Right atrium auricular region (tissue), 2 donors: Measurements from ENCODE around the gene AGO3. TPM values are rescaled to one million over a fixed set of nuclear protein-coding genes. Genes with fewer than 3 reads are reported as not detected.
A peak's percentile ranks its signal among the peaks of the same experiment; 100 is the strongest.

ENCODE experiments used
- DNase-seq: peaks from one replicate; pipeline ENCODE4 v3.0.0-alpha.2; 2019; ENCODE audit warnings: low spot score
- H3K27ac ChIP-seq, 2 donors: fragments of 200-600 bp; sonication (generic); 1 replicate in 1 of 2; 2 replicates in 1 of 2; pipeline ENCODE4 v1.5.1; 2016 to 2019
- H3K27me3 ChIP-seq, 2 donors: fragments of 200-600 bp; sonication (generic); one replicate each; pipeline versions ENCODE4 v1.5.1 to v1.6.0; 2017 to 2019
- H3K36me3 ChIP-seq: fragments of 200-600 bp; sonication (generic); one replicate; pipeline ENCODE4 v1.5.1; 2016
- H3K4me1 ChIP-seq, 2 donors: fragments of 200-600 bp; sonication (generic); one replicate each; pipeline versions ENCODE4 v1.5.1 to v1.6.0; 2017 to 2019
- H3K4me3 ChIP-seq, 2 donors: fragments of 200-600 bp; sonication (generic); 1 replicate in 1 of 2; 2 replicates in 1 of 2; pipeline ENCODE4 v1.5.1; 2017 to 2019; ENCODE audit warnings: mild to moderate bottlenecking in 1 of 2, moderate library complexity in 1 of 2
- H3K9me3 ChIP-seq, 2 donors: fragments of 200-600 bp; sonication (generic); one replicate each; pipeline ENCODE4 v1.5.1; 2019
- total RNA-seq, 2 donors: library from RNA; depleted of rRNA; stranded (reverse); fragments of >200 nt; gene quantifications; one replicate each; pipeline ENCODE4 v1.1.0, GENCODE V29; 2016
- TF ChIP-seq, protein P1 (sequence below), 2 donors: fragments of 200-600 bp; sonication (generic); IDR thresholded peaks; one replicate each; pipeline ENCODE4 v1.5.1; 2019; ENCODE audit warnings: antibody characterized with exemption in 2 of 2

AGO3 gene
- total RNA-seq, 2 donors from 2014 or later = 10.1 to 10.6 TPM

DNA sequence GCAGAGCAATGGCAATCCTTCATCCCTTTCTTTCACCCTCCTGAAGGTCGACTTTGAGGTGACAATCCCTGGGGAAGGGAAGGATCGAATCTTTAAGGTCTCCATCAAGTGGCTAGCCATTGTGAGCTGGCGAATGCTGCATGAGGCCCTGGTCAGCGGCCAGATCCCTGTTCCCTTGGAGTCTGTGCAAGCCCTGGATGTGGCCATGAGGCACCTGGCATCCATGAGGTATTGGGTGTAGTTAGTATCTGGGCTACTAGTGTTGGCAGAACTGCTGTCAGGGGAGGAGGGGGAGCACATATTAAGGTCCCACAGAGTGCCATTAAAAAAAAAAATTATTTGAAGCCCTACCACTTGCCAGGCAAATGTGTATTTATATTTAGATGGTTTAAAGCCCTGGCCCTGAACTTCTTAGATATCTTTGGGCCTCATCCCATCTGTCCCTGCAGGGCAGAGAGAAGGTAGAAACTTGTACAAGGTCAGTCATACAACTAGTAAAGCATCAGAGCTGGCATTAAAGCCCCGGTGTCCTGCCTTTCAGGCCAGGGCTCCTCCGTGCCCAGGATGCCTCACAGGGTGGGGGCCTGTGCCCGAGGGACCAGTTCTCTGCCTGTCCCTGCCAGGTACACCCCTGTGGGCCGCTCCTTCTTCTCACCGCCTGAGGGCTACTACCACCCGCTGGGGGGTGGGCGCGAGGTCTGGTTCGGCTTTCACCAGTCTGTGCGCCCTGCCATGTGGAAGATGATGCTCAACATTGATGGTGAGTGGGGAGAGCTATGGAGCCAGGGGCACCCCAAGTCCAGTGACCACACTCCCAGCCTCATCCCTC is 37.6 kb upstream of the AGO3 start:
- TF ChIP-seq, protein P1, sequence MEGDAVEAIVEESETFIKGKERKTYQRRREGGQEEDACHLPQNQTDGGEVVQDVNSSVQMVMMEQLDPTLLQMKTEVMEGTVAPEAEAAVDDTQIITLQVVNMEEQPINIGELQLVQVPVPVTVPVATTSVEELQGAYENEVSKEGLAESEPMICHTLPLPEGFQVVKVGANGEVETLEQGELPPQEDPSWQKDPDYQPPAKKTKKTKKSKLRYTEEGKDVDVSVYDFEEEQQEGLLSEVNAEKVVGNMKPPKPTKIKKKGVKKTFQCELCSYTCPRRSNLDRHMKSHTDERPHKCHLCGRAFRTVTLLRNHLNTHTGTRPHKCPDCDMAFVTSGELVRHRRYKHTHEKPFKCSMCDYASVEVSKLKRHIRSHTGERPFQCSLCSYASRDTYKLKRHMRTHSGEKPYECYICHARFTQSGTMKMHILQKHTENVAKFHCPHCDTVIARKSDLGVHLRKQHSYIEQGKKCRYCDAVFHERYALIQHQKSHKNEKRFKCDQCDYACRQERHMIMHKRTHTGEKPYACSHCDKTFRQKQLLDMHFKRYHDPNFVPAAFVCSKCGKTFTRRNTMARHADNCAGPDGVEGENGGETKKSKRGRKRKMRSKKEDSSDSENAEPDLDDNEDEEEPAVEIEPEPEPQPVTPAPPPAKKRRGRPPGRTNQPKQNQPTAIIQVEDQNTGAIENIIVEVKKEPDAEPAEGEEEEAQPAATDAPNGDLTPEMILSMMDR (IDR thresholded peaks at IDR 0.05) = no peak
- DNase-seq = no peak

DNA sequence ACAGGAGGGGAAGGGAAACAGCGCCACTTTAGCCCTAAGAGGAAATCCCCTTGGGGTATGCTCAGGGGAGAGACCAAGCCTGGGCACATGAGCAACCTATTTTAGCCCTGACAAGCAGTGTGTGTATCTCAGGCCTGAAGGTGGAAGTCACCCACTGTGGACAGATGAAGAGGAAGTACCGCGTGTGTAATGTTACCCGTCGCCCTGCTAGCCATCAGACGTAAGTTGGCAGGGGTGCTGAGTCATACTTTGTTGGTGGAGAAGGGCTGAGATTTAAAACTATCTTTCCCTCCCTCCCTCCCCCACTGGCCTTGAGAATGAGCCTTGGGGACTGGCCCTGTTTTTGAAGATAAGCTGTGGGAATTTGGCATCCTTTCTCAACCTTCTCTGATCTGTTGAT is 36.7 kb upstream of the AGO3 start:
- H3K4me3 ChIP-seq = no peak overlapping the region
- H3K36me3 ChIP-seq = peaks cover 66% of the 10 kb centered on the region
- H3K27ac ChIP-seq = peak overlapping the region; percentile 62 to 66
- H3K4me1 ChIP-seq = peaks cover 0 to 22% of the 10 kb centered on the region in 2 donors
- TF ChIP-seq, protein P1 (IDR thresholded peaks at IDR 0.05) = no peak
- H3K27me3 ChIP-seq = no peaks in the 10 kb centered on the region
- peak; percentile 64 for DNase-seq
- H3K9me3 ChIP-seq = no peaks in the 10 kb centered on the region

More for the DNA sequence above, 37.6 kb upstream of the AGO3 start:
- H3K9me3 ChIP-seq = no peaks in the 10 kb centered on the region
- peaks cover 0 to 22% of the 10 kb centered on the region in 2 donors for H3K4me1 ChIP-seq
- H3K4me3 ChIP-seq = no peak overlapping the region
- peaks cover 57% of the 10 kb centered on the region for H3K36me3 ChIP-seq
- no peaks in the 10 kb centered on the region for H3K27me3 ChIP-seq
- peak overlapping the region; percentile 62 to 66 for H3K27ac ChIP-seq

DNA sequence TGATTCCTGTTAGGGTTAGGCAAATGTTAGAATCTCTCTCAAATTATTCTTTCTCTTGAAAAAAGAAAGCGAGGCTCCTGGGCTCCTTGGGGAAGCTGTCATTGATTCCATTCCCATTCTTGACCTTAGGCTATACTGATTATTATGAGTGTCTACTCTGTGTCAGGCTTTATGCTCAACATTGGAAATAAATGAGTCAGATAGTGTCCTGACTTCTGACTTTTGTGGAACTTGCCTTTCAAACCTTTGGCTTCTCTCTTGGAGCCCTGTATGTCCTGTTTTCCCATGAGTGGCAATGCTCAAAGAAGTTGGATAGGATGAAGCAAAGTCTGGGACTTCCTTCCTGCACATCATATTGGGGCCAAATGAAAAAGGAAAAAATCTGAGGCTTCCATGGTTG is 36.2 kb upstream of the AGO3 start:
- Histone ChIP-seq H3K4me3 (no peak overlapping the region), H3K9me3 (no peaks in the 10 kb centered on the region), H3K27ac (peak overlapping the region; percentile 62 to 66), H3K27me3 (no peaks in the 10 kb centered on the region), H3K36me3 (peaks cover 63% of the 10 kb centered on the region), H3K4me1 (peaks cover 0 to 22% of the 10 kb centered on the region in 2 donors)
- DNase-seq = no peak
- TF ChIP-seq, protein P1 (IDR thresholded peaks at IDR 0.05) = no peak

DNA sequence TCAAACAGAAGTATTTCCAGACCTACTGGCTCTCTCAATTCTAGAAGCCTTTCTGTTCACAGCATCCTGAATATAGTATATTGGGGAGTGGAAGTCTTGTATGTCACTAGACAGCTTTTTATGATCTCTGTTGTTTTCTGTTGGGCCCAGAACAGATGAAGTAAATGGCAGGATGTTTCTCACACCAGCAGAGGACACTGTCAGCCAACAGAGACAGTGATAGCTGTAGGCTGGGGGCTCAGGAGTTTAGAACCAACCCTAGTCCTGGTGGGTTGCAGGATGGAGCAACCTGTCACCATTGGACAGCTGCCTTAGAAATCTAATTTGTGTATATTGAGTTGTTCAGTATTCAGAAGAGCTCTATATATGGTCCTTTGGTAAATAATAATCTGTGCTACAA is 31.0 kb upstream of the AGO3 start:
- no peak for DNase-seq
- peaks cover 60% of the 10 kb centered on the region for H3K36me3 ChIP-seq

DNA sequence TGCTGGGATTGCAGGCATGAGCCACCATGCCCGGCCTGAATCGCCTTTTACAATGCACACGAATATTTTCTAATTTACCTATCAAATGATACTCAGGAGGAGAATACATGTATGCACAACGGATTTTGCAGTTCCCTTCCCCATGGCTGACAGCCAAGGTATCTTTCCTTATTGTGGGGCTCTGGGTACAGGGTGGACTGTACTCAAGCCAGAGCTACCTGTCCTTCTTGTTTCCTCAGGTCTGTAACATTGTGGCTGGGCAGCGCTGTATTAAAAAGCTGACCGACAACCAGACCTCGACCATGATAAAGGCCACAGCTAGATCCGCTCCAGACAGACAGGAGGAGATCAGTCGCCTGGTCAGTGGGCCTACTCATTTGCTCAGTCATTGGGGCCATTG is 29.7 kb upstream of the AGO3 start:
- H3K4me1 ChIP-seq = no peaks in the 10 kb centered on the region
- no peak overlapping the region for H3K27ac ChIP-seq
- H3K4me3 ChIP-seq = no peak overlapping the region
- peaks cover 60% of the 10 kb centered on the region for H3K36me3 ChIP-seq
- no peak for DNase-seq
- TF ChIP-seq, protein P1 (IDR thresholded peaks at IDR 0.05) = no peak
- no peaks in the 10 kb centered on the region for H3K9me3 ChIP-seq
- H3K27me3 ChIP-seq = no peaks in the 10 kb centered on the region

More for the DNA sequence above, 31.0 kb upstream of the AGO3 start:
- no peaks in the 10 kb centered on the region for H3K9me3 ChIP-seq
- TF ChIP-seq, protein P1 (IDR thresholded peaks at IDR 0.05) = no peak
- H3K4me1 ChIP-seq = no peaks in the 10 kb centered on the region
- no peak overlapping the region for H3K4me3 ChIP-seq
- no peak overlapping the region for H3K27ac ChIP-seq
- H3K27me3 ChIP-seq = no peaks in the 10 kb centered on the region
